Activated naive CD8-positive, alpha-beta T cell treated with anti-CD3 and anti-CD28 coated beads, Interleukin-2, amount 50 U/mL, for 24 hours (primary cell): ENCODE data around the gene SERGEF.

ENCODE experiments used
- ATAC-seq: fragments of 150-1000 bp; cut with Tn5 transposase; one replicate; pipeline ENCODE4 v1.10.0; 2021
- DNase-seq: peaks from one replicate; pipeline ENCODE4 v3.0.0; 2021
- H3K27ac Mint-ChIP-seq: one replicate; pipeline ENCODE4 v1.8.0; 2021; ENCODE audit warnings: mild to moderate bottlenecking, mixed read lengths
- H3K27me3 Mint-ChIP-seq: one replicate; pipeline ENCODE4 v1.8.0; 2021; ENCODE audit warnings: mixed read lengths
- H3K36me3 Mint-ChIP-seq: one replicate; pipeline ENCODE4 v1.8.0; 2021; ENCODE audit warnings: low read depth, mixed read lengths
- H3K4me1 Mint-ChIP-seq: one replicate; pipeline ENCODE4 v1.8.0; 2021; ENCODE audit warnings: mixed read lengths
- H3K4me3 Mint-ChIP-seq: one replicate; pipeline ENCODE4 v1.8.0; 2021; ENCODE audit warnings: mild to moderate bottlenecking, moderate library complexity, mixed read lengths
- H3K9me3 Mint-ChIP-seq: one replicate; pipeline ENCODE4 v1.8.0; 2021; ENCODE audit warnings: mixed read lengths

Gene SERGEF

GRCh38 chr11:17951685-17952388 lies 61.0 kb downstream of the SERGEF start:
- no peak overlapping the region for H3K4me3 Mint-ChIP-seq
- DNase-seq, result no peak
- no peak overlapping the region for H3K27ac Mint-ChIP-seq
- H3K4me1 Mint-ChIP-seq, result no peaks in the 10 kb centered on the region
- H3K36me3 Mint-ChIP-seq, result peaks cover 50% of the 10 kb centered on the region
- no peaks in the 10 kb centered on the region for H3K27me3 Mint-ChIP-seq
- H3K9me3 Mint-ChIP-seq, result no peaks in the 10 kb centered on the region
- ATAC-seq, result no peak

DNA sequence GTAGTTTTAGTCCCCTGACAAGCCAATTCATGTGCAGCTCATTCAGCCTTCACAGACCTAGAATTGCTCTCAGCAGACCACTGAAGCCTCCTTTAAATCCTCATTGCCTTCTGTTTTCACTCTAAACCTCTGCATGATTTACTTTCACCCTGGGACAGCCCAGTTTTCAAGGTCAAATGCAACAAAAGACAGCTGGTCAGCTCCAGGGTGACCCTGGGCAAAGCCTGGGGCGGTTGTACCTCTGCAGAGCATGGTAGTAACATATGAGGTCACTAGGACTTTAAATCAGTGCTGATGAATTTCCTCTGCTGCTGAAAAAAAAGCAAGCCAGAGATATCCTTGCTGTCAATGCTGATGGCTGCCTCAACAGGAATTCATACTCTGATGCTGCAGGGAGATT lies 62.2 kb downstream of the SERGEF start:
- H3K9me3 Mint-ChIP-seq, result no peaks in the 10 kb centered on the region
- DNase-seq (no peak), ATAC-seq (no peak)
- H3K27me3 Mint-ChIP-seq, result no peaks in the 10 kb centered on the region
- H3K4me3 Mint-ChIP-seq, result no peak overlapping the region
- peaks cover 52% of the 10 kb centered on the region for H3K36me3 Mint-ChIP-seq
- no peaks in the 10 kb centered on the region for H3K4me1 Mint-ChIP-seq
- H3K27ac Mint-ChIP-seq, result no peak overlapping the region

DNA sequence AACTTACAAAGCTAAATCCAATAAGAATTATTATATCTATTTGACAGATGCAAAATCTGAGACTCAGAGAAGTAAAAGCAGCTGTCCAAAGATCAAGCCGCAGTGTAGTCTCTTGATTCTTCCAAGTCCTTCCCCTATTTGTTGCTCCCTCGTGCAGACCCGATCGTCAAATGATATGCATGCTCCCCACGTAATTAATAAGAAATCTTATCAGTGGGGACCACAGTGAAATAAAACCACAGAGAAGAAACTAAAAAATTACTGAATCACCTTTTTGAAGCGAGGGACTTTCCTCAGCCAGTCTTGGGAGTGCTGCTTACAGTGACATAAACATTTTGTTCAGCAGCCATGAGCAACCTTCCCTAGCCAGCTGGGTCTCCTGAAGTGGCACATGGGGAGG lies 64.6 kb downstream of the SERGEF start:
- no peak overlapping the region for H3K27ac Mint-ChIP-seq
- DNase-seq (no peak), ATAC-seq (no peak)
- peaks cover 57% of the 10 kb centered on the region for H3K36me3 Mint-ChIP-seq
- H3K4me1 Mint-ChIP-seq, result no peaks in the 10 kb centered on the region
- H3K4me3 Mint-ChIP-seq, result no peak overlapping the region
- no peaks in the 10 kb centered on the region for H3K27me3 Mint-ChIP-seq
- H3K9me3 Mint-ChIP-seq, result peaks cover 9% of the 10 kb centered on the region

DNA sequence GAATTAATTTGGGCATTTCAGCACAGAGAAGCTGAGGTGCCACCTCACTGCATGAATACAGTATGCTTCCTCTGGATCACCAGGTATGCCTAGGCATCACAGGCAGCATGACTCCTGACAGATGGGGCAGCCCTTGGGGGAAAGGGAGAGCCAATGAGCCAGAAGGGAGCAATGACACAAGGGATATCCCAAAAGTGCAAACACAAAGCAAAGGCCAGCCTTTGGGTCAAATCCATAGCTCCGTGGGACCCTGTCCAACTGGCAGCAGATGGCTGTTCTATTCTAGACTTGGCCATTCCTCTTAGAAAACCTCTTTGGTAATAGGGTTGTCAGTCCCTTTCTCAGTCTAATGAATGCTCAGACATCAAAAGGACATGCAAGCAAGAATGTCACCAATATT lies 73.3 kb downstream of the SERGEF start:
- Mint-ChIP-seq H3K36me3 (peaks cover 31% of the 10 kb centered on the region), H3K9me3 (peaks cover 5% of the 10 kb centered on the region), H3K27me3 (no peaks in the 10 kb centered on the region), H3K27ac (no peak overlapping the region), H3K4me1 (no peaks in the 10 kb centered on the region), H3K4me3 (no peak overlapping the region)
- ATAC-seq, result no peak
- DNase-seq, result no peak

DNA sequence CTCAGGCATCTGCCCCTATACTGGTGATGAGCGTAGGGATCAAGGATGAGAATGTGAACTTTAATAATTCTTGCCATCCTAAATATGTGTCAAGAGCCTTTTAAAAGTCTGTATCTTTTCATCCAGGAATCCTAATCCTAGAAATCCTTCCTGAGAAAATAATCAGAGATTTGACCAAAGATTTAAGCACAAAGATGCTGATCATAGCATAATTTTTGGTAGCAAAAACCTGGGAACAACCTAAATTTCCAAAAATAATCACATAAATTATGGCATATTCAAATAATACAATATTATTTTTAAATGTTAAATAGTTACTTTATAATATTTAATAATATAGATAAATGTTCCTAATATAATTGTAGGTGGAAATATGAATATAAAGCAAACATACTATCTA lies 76.1 kb downstream of the SERGEF start:
- H3K27me3 Mint-ChIP-seq, result no peaks in the 10 kb centered on the region
- no peaks in the 10 kb centered on the region for H3K4me1 Mint-ChIP-seq
- DNase-seq (no peak), ATAC-seq (no peak)
- no peak overlapping the region for H3K4me3 Mint-ChIP-seq
- H3K9me3 Mint-ChIP-seq, result peaks cover 3% of the 10 kb centered on the region
- H3K36me3 Mint-ChIP-seq, result peaks cover 30% of the 10 kb centered on the region
- no peak overlapping the region for H3K27ac Mint-ChIP-seq

DNA sequence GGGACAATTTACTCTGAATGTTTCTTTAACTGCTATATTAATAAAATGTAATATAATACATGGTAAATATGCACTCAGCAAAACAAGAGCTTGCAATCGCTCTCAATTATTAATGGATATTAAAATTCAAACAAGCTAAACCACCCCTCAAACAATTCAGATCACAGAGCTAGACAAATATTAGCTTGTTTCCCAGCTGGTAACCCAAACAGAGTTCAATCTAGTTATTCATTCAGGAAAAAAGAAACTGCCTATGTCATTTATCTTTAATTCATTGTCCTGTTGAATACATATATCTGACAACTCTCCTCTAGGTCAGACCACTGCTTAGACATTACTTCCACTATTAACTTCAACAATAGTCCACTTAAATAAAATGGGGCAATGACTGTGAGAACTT lies 78.7 kb downstream of the SERGEF start:
- ATAC-seq (no peak), DNase-seq (no peak)
- H3K9me3 Mint-ChIP-seq, result peaks cover 3% of the 10 kb centered on the region
- peaks cover 25% of the 10 kb centered on the region for H3K36me3 Mint-ChIP-seq
- H3K4me1 Mint-ChIP-seq, result no peaks in the 10 kb centered on the region
- H3K27me3 Mint-ChIP-seq, result no peaks in the 10 kb centered on the region
- no peak overlapping the region for H3K27ac Mint-ChIP-seq
- no peak overlapping the region for H3K4me3 Mint-ChIP-seq

GRCh38 chr11:17933708-17934107 lies 79.1 kb downstream of the SERGEF start:
- Mint-ChIP-seq H3K36me3 (peaks cover 26% of the 10 kb centered on the region), H3K4me3 (no peak overlapping the region), H3K4me1 (no peaks in the 10 kb centered on the region), H3K27ac (no peak overlapping the region), H3K9me3 (peaks cover 3% of the 10 kb centered on the region), H3K27me3 (no peaks in the 10 kb centered on the region)
- no peak for ATAC-seq
- no peak for DNase-seq

- DNase-seq, result no peak
- H3K27ac Mint-ChIP-seq, result no peak overlapping the region
- no peaks in the 10 kb centered on the region for H3K27me3 Mint-ChIP-seq
- H3K9me3 Mint-ChIP-seq, result peaks cover 3% of the 10 kb centered on the region
- ATAC-seq, result no peak
- no peaks in the 10 kb centered on the region for H3K4me1 Mint-ChIP-seq
- peaks cover 30% of the 10 kb centered on the region for H3K36me3 Mint-ChIP-seq
- no peak overlapping the region for H3K4me3 Mint-ChIP-seq
These were observed 80.4 kb downstream of the SERGEF start for GRCh38 chr11:17932472-17932871.

GRCh38 chr11:17931595-17931994 lies 81.3 kb downstream of the SERGEF start:
- H3K27me3 Mint-ChIP-seq, result no peaks in the 10 kb centered on the region
- H3K27ac Mint-ChIP-seq, result no peak overlapping the region
- peaks cover 3% of the 10 kb centered on the region for H3K9me3 Mint-ChIP-seq
- no peak for DNase-seq
- peaks cover 32% of the 10 kb centered on the region for H3K36me3 Mint-ChIP-seq
- ATAC-seq, result no peak
- H3K4me1 Mint-ChIP-seq, result no peaks in the 10 kb centered on the region
- no peak overlapping the region for H3K4me3 Mint-ChIP-seq

- no peak for ATAC-seq
- Mint-ChIP-seq H3K27ac (no peak overlapping the region), H3K36me3 (peaks cover 32% of the 10 kb centered on the region), H3K4me1 (no peaks in the 10 kb centered on the region), H3K27me3 (no peaks in the 10 kb centered on the region), H3K9me3 (peaks cover 3% of the 10 kb centered on the region), H3K4me3 (no peak overlapping the region)
- no peak for DNase-seq
These were observed 82.2 kb downstream of the SERGEF start for GRCh38 chr11:17930544-17931125.

DNA sequence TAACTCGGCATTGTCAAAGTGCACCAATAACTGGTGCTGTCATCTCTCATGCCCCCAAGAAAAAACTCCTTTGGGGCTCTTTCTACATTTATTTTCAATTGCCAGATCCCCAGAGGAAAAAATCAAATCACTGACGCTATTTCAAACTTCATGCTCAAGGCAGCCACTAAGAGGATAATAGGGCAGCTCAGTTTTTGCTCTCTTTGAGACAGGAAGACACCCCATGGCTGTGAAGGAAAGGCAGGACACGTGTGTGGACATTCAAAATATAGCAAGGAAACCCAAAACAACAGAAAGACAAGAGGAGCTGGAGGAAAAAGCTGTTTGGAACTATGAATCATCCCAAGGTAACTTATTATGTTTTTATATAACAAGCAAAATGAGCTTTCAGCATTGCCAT lies 83.7 kb downstream of the SERGEF start:
- DNase-seq (no peak), ATAC-seq (no peak)
- H3K27ac Mint-ChIP-seq, result no peak overlapping the region
- no peaks in the 10 kb centered on the region for H3K27me3 Mint-ChIP-seq
- H3K4me3 Mint-ChIP-seq, result no peak overlapping the region
- H3K4me1 Mint-ChIP-seq, result no peaks in the 10 kb centered on the region
- peaks cover 23% of the 10 kb centered on the region for H3K36me3 Mint-ChIP-seq
- H3K9me3 Mint-ChIP-seq, result no peaks in the 10 kb centered on the region

DNA sequence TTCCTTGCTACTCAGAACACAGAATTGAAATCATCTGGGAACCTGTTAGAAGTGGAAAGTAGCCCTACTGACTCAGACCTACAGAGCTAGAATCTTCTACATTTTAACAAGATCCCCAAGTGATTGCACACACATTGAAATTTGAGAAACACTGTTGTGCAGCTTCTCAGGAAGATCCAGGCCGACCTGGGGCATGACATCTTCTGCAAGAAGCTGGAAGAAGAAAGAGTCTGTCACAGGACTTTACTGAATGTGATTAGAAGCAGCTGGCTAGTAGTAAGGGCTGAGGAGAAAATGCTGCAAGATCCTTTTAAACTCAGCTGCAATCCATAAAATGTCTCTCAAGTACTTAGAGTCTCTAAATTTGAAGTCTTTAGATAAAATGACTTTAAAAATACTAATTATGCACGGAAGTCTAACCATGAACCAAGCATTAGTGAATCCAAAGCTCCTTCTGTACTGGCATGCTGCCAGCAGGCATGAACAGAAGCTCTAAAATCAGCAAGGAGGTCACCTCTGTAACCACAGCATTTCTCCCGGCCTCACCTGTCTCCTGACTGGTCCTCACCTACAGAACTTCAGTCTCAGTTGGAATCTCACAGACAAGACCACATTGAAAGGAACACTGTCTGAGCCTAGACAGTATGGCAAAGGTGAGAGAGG lies 85.0 kb downstream of the SERGEF start:
- Mint-ChIP-seq H3K27ac (no peak overlapping the region), H3K27me3 (no peaks in the 10 kb centered on the region), H3K36me3 (peaks cover 22% of the 10 kb centered on the region), H3K4me3 (no peak overlapping the region), H3K9me3 (no peaks in the 10 kb centered on the region), H3K4me1 (no peaks in the 10 kb centered on the region)
- no peak for ATAC-seq
- no peak for DNase-seq

- ATAC-seq (no peak), DNase-seq (no peak)
- no peaks in the 10 kb centered on the region for H3K27me3 Mint-ChIP-seq
- no peak overlapping the region for H3K27ac Mint-ChIP-seq
- peaks cover 17% of the 10 kb centered on the region for H3K36me3 Mint-ChIP-seq
- H3K4me1 Mint-ChIP-seq, result no peaks in the 10 kb centered on the region
- H3K4me3 Mint-ChIP-seq, result no peak overlapping the region
- H3K9me3 Mint-ChIP-seq, result no peaks in the 10 kb centered on the region
These were observed 85.8 kb downstream of the SERGEF start for GRCh38 chr11:17927041-17927440.

GRCh38 chr11:17924713-17925112 lies 88.1 kb downstream of the SERGEF start:
- DNase-seq (no peak), ATAC-seq (no peak)
- H3K27me3 Mint-ChIP-seq, result no peaks in the 10 kb centered on the region
- no peak overlapping the region for H3K27ac Mint-ChIP-seq
- H3K9me3 Mint-ChIP-seq, result no peaks in the 10 kb centered on the region
- no peaks in the 10 kb centered on the region for H3K4me1 Mint-ChIP-seq
- H3K36me3 Mint-ChIP-seq, result peaks cover 19% of the 10 kb centered on the region
- H3K4me3 Mint-ChIP-seq, result no peak overlapping the region

DNA sequence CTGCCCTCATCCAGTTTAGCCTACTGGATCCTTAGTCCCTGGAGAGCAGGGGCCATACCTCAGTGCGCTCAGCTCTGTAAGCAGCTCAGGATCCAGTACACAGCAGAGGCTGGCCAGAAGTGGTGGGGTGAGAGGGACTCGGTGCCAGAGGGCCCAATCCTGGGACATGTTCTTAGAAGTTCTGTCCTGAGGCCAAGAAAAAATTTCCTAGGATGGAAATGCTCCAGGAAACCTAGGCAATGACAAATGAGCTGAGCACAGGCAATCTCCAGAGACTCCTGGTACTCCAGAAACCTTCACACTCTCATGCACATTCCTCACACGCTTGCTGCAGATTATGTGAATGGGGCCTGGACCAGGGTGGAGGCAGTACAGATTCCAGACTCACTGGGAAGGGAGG lies 89.6 kb downstream of the SERGEF start:
- Mint-ChIP-seq H3K4me1 (no peaks in the 10 kb centered on the region), H3K27me3 (no peaks in the 10 kb centered on the region), H3K9me3 (no peaks in the 10 kb centered on the region), H3K27ac (no peak overlapping the region), H3K36me3 (peaks cover 24% of the 10 kb centered on the region), H3K4me3 (no peak overlapping the region)
- ATAC-seq (no peak), DNase-seq (no peak)
